ENCODE data around the gene DEPDC5.

DEPDC5 gene

DNA sequence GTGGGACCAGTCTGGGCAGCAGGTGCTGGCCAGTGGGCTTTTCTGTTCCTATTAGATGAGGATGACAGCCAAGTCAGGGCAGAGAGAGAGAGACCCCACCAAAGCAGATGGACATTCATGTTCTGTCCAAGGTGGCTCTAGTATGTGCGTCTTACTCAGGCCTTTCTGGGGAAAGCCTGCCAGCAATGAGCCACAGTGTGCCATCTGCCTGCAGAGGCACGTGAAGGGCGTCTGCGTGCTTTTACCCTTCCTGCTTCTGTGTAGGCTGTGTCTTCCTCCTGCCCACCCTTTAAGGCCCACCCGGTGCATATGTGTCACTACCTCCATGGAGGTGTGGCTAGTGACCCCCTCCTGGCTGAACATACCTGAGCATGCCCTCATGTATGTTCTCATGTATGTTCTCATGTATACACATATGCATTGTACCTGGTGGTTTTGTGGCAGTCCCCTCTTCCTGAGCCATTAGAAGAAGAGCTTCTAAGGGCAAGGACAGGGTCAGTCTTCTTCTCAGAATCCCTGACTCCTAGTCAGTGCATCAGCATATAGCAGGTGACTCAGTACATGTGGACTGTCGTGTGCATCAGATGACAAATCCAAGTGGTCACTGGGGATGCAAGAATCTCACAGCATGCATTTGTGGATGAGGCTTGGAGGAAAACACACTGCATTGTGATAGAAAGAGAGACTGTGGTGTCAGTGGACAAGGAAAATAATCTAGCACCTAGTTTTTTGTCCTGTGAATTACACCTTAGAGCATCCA, 100.1 kb downstream of the DEPDC5 start:
- no peak for DNase-seq

DNA sequence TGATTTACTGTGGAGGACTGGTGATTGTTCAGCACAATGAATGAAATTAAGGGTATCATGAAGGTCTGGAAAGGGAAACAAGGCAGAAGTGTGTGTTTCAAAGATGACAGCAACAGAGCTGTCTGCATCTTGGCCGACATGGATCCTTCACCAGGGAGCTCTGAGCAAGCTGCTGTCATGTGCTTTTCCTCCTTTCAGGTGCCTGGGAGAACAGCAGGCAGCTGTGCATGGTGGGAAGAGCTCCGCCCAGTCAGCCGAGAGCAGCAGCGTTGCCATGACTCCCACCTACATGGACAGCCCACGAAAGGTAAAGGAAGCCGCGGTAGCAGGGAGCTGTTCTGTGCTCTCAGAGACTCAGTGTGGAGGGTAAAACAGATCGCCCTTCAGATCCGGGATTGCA, 103.4 kb downstream of the DEPDC5 start:
- no peak for DNase-seq

- DNase-seq: no peak
Measured at GRCh38 chr22:31861226-31861840, 107.5 kb downstream of the DEPDC5 start.

DNA sequence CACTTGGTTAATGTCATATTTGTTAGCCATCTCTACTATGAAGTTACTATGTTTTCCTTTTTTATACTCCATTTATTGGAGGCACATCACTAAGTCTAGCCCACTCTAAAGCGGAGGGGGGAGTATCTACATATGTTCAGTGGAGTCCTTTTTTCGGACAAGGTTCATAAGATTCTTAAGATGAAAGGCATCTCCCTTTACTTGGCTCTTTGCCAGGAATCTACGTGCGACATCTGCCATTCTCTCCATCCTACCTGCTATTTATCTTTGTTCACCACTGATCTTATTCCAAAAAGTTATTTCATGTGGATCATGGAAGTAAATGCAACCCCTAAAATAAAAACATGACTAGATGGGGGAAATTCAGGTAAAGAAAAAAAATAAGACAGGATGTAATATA, 113.1 kb downstream of the DEPDC5 start:
- DNase-seq: no peak

DNA sequence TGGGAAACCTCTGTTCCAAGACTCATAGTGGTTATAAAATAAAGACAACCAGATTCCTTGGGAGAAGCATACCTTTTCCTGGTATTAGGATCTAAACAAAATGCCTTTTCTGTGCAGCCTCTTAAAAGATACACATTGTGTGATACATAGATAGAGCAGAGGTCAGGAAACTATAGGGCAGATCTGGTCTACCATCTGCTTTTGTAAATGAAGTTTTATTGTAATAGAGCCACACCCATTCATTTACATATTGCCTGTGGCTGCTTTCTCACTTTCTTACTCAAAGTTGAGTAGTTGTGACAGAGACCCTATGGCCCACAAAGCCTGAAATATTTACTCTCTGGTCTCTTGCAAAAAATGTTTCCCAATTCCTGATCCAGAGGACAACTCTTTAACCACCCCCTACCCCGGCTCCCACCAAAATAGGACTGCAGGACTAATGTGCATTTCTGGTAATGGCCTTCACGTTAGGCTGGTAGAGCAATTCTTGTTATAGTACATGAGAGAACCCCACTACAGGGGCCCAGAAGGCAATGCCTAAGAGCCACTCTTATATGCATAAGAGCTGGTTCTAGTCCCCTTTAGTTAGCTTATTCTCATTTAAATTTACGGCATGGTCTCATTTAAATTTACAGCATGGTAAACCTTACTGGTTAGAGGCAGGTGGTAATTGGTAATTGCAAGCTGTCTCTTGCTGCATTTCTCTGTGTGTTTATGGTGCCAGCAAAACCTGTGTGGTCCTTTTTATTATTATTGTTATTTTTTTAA, 113.8 kb downstream of the DEPDC5 start:
- no peak for DNase-seq

GRCh38 chr22:31869739-31870138, 115.9 kb downstream of the DEPDC5 start:
- DNase-seq: no peak

GRCh38 chr22:31870890-31871289, 117.1 kb downstream of the DEPDC5 start:
- no peak for DNase-seq

DNA sequence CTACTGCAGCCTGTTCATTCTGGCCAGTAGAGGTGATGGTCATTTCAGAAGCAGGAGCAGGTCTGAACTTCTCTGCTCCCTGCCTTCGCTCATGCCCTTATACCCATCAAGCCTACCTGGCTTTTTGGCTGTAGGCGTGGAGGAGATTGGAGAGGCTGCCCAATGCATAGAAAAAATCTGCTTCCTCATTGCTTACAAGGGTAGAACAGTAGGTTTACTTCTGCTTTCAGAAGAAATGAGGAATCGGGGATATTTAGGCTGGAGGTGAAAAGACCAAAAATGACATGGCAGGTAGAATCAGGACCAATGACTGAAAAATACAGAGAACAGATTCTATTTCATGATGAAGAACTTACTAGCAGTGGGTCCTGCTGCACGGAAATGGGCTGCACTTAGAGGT, 117.7 kb downstream of the DEPDC5 start:
- DNase-seq: no peak

DNA sequence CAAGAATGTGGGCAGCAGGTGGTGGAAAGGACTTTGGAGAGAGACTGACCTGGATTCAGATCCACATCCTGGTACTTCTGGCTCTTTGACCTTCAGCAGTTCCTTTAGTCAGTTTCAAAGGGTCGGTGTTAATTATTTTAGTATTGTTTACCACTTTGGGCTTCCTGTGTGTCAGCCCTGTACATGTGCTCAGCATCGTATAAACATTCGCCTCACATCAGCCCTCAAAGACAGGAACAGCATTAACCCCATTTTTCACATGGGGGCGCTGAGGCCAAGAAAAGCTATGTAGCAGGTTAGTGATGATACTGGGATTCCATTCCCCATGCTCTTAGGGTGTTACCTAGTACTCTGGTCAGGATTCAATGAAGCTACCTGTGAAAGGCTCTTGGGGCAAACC, 118.4 kb downstream of the DEPDC5 start:
- peak; percentile 8 for DNase-seq

GRCh38 chr22:31874821-31875220, 121.0 kb downstream of the DEPDC5 start:
- DNase-seq: no peak

GRCh38 chr22:31876156-31876920, 122.5 kb downstream of the DEPDC5 start:
- no peak for DNase-seq

DNA sequence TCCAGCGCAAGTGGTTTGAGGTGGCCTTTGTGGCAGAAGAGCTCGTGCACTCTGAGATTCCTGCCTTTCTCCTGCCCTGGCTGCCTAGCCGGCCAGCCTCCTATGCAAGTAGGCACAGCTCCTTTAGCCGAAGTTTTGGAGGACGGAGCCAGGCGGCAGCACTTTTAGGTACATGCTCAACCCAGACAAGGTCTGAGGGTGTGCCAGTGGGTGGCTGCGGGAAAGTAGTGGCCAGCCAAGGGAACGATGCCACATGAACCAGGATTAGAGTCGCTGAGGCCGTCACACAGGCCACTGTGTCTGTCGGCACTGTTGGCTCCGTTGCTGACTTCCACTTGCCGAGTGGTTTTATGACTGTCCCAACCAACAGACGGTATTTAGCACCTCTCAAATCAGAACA, 125.8 kb downstream of the DEPDC5 start:
- DNase-seq: no peak

DNA sequence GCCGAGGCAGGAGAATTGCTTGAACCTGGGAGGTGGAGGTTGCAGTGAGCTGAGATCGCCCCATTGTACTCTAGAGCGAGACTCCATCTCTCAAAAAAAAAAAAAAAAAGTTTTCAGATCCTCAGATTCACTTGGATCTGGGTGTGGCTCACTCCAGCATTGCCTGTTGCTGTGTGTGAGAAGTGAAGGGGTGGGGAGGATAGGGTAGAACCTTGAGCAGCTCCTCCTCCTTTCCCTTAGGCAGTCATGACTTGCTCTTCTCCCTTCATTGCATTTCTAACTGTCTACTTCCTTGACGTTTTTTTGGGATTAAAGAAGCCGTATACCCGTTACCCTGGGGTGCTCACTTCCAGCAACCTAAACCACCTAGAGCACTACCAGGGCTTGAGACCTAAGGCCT, 127.4 kb downstream of the DEPDC5 start:
- DNase-seq: no peak

- no peak for DNase-seq
Measured at GRCh38 chr22:31881865-31882264, 128.0 kb downstream of the DEPDC5 start.

GRCh38 chr22:31882971-31883370, 129.2 kb downstream of the DEPDC5 start:
- DNase-seq: no peak

DNA sequence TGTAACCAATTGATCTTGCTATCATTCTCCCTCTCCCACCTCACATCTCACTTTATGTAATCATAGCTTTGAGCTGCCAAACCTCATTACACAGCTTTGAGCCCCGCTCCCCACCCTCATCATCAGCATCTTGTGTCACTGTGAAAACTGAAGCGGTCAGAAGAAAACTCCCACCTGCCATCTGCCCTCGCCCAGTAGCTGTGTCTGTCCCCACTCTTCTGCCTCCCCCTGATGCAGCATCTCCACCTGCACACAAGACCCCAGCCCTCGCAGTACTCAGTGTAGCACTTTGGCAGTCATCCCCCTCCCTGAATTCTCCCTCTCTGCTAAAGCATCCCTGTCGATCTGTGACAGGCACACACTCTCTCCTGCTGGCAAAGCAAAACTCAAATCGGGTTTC, 130.2 kb downstream of the DEPDC5 start:
- DNase-seq: no peak

- no peak for DNase-seq
Measured at GRCh38 chr22:31891366-31892079, 137.7 kb downstream of the DEPDC5 start.

GRCh38 chr22:31892080-31892433, 138.2 kb downstream of the DEPDC5 start:
- DNase-seq: no peak

- DNase-seq: no peak
Measured at GRCh38 chr22:31893460-31893859, 139.6 kb downstream of the DEPDC5 start.

GRCh38 chr22:31895411-31896123, 141.7 kb downstream of the DEPDC5 start:
- no peak for DNase-seq

DNA sequence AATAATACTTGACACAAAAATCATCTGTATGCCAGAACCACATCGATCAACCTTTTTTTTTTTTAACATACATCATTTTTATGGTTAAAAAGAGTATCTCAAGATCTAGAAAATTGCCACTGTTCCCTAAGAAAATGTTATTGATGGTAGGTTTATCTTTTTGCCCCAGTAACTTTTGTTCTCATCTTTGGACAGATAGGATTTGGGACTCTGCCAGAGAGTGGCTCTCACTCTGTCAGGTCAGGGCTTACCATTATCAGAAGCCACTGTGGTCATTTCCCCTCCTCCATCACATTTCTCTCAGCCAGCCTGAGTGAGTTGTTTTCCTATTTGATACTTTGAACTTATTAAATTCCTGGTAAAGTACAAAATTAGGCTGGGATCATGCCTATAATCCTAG, 142.7 kb downstream of the DEPDC5 start:
- DNase-seq: no peak
